HepG2 (cell line): ENCODE results near the gene TTBK1. TPM values are rescaled to one million over a fixed set of nuclear protein-coding genes. Genes with fewer than 3 reads are reported as not detected.

ENCODE experiments used
- AKAP8 ChIP-seq: sonication (generic); formaldehyde crosslinking; IDR thresholded peaks from 2 replicates; pipeline ENCODE4 v1.5.1; 2020; ENCODE audit warnings: mild to moderate bottlenecking, missing genetic modification reagents
- ASH2L ChIP-seq: fragments of 300-600, 200-600 bp; sonication (generic); IDR thresholded peaks from 2 replicates; pipeline ENCODE4 v1.7.0; 2017; ENCODE audit warnings: low read depth, mild to moderate bottlenecking, moderate library complexity, mixed read lengths, low read length; ENCODE audit not compliant: insufficient read length
- CCDC6 ChIP-seq: sonication (generic); formaldehyde crosslinking; IDR thresholded peaks from 2 replicates; pipeline ENCODE4 v1.8.1; 2022; ENCODE audit warnings: mild to moderate bottlenecking, missing genetic modification reagents, moderate library complexity
- CENPT ChIP-seq: sonication (generic); formaldehyde crosslinking; IDR thresholded peaks from 2 replicates; pipeline ENCODE4 v1.8.0; 2022; ENCODE audit warnings: low read depth, mild to moderate bottlenecking, moderate library complexity, missing genetic modification reagents
- FOXO1 ChIP-seq: sonication (generic); formaldehyde crosslinking; IDR thresholded peaks from 2 replicates; pipeline ENCODE4 v1.4.0; 2020; ENCODE audit warnings: missing genetic modification reagents
- HDAC1 ChIP-seq: sonication (generic); formaldehyde crosslinking; IDR thresholded peaks from 2 replicates; pipeline ENCODE4 v1.5.1; 2020; ENCODE audit warnings: mild to moderate bottlenecking, missing genetic modification reagents
- HDAC2 ChIP-seq: sonication (generic); formaldehyde crosslinking; IDR thresholded peaks from 2 replicates; pipeline ENCODE4 v1.4.0; 2020; ENCODE audit warnings: missing genetic modification reagents
- HNRNPLL ChIP-seq: fragments of 200-400 bp; formaldehyde crosslinking; IDR thresholded peaks from 2 replicates; pipeline ENCODE4 v1.6.1; 2017; ENCODE audit warnings: mild to moderate bottlenecking, low read depth, low read length; ENCODE audit not compliant: poor library complexity, severe bottlenecking
- PHB2 ChIP-seq: fragments of 450-650 bp; IDR thresholded peaks from 2 replicates; pipeline ENCODE4 v1.6.1; 2018; ENCODE audit not compliant: partially characterized antibody
- TSC22D2 ChIP-seq: sonication (generic); formaldehyde crosslinking; IDR thresholded peaks from 2 replicates; pipeline ENCODE4 v1.5.1; 2020; ENCODE audit warnings: missing genetic modification reagents, mild to moderate bottlenecking, borderline replicate concordance
- ZNF33A ChIP-seq: sonication (generic); formaldehyde crosslinking; IDR thresholded peaks from 2 replicates; pipeline ENCODE4 v1.5.1; 2020; ENCODE audit warnings: missing genetic modification reagents, mild to moderate bottlenecking, moderate library complexity, borderline replicate concordance
- ZNF713 ChIP-seq: sonication (generic); formaldehyde crosslinking; IDR thresholded peaks from 2 replicates; pipeline ENCODE4 v1.4.0; 2020; ENCODE audit warnings: mild to moderate bottlenecking, missing genetic modification reagents
- ZNF839 ChIP-seq: sonication (generic); formaldehyde crosslinking; IDR thresholded peaks from 2 replicates; pipeline ENCODE4 v1.4.0; 2020; ENCODE audit warnings: missing genetic modification reagents, mild to moderate bottlenecking, borderline replicate concordance
- ZSCAN30 ChIP-seq: sonication (generic); formaldehyde crosslinking; IDR thresholded peaks from 2 replicates; pipeline ENCODE4 v1.5.0; 2020; ENCODE audit warnings: mild to moderate bottlenecking, missing genetic modification reagents
- polyA plus RNA-seq, 8 experiments: library from polyadenylated mRNA; depleted of rRNA in 3 of 8; stranded (reverse) in 7 of 8; unstranded in 1 of 8; fragments of >200 nt; fragmentation: Illumina TruSeq in 4 of 8; extraction: Trizol in 4 of 8; gene quantifications; 2 replicates each; pipeline versions ENCODE4 v1.2.1 to v1.2.3, GENCODE V29; 2011 to 2016; ENCODE audit warnings: low read depth in 4 of 8, missing spikeins in 1 of 8, mixed read lengths in 1 of 8; ENCODE audit not compliant: insufficient read depth in 1 of 8
- total RNA-seq, 5 experiments: library from RNA; depleted of rRNA; stranded (reverse); fragments of >200 nt; fragmentation: Illumina TruSeq; extraction: Trizol; gene quantifications; 2 replicates each; pipeline ENCODE4 v1.2.3, GENCODE V29; 2016; ENCODE audit warnings: low read depth in 1 of 5
- TF ChIP-seq, protein P1 (sequence below): sonication (generic); formaldehyde crosslinking; IDR thresholded peaks from 2 replicates; pipeline ENCODE4 v1.4.0; 2020; ENCODE audit warnings: low read depth, mild to moderate bottlenecking, missing genetic modification reagents
- TF ChIP-seq, protein P2 (sequence below): sonication (generic); formaldehyde crosslinking; IDR thresholded peaks from 2 replicates; pipeline ENCODE4 v1.8.0; 2022; ENCODE audit warnings: missing genetic modification reagents, mild to moderate bottlenecking, moderate library complexity, borderline replicate concordance
- TF ChIP-seq, protein P3 (sequence below): IDR thresholded peaks from 2 replicates; pipeline ENCODE4 v1.6.1; 2016; ENCODE audit warnings: missing biosample characterization, missing genetic modification reagents, low read depth

Gene TTBK1
- total and polyA plus RNA-seq, 2 of the 13 experiments (the other 11 are each of a cell fraction or from before 2014, with no cell fraction given): 0.24 to 0.33 TPM

DNA sequence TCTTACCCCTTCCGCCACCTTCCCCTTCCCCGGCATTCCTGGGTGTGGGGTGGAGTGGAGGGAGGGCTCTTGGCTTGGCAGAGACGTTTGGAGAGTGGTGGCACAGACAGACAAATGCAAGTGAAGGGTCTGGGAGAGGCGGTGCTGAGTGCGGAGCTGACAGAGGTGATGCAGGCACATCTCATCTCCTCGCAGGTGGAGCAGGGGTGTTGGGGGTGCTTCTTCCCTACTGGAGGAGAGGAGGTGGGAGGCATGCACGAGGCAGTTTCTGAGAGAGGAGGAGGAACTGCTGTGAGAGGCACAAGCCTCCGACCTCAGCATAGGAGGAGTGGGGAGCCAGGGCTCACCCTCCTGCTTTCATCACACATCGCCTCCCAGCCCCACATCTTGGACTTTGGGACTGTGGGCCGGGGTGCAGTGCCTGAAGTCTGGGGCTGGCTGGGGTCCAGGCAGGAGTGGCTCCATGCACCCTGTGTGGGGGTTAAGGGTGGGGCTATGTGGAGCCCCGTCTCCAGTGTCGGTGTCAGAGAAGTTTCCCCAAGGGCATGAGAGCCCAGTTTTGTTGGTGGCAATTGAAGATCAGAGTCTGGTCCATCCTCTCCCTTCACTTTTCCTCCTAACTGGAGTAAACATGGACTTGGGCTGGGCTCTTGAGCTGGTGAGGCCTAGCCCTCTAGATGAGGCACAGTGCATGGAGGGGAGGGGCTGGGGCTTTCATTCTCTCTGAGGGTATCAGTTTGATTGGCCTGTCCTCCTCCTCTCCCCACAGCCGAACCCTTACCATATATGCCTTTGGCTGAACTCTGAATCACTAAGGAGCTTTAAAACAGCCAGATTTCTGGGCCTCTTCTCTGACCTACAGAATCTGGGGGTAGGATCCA lies 34.6 kb downstream of the TTBK1 start (continued):
- TF ChIP-seq, protein P1, sequence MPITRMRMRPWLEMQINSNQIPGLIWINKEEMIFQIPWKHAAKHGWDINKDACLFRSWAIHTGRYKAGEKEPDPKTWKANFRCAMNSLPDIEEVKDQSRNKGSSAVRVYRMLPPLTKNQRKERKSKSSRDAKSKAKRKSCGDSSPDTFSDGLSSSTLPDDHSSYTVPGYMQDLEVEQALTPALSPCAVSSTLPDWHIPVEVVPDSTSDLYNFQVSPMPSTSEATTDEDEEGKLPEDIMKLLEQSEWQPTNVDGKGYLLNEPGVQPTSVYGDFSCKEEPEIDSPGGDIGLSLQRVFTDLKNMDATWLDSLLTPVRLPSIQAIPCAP (CRISPR knock-in tag): no peak
- TF ChIP-seq ZNF713 (CRISPR knock-in tag) (0 out of 2 replicates have a peak, but pooled peaks have one; percentile 46), AKAP8 (CRISPR knock-in tag) (peak; percentile 38; the same call in 1 of the 2 replicates), CENPT (0 out of 2 replicates have a peak, but pooled peaks have one; percentile 31), ASH2L (no peak), CCDC6 (CRISPR knock-in tag) (peak; percentile 69; the same call in 1 of the 2 replicates), ZSCAN30 (no peak), HDAC1 (CRISPR knock-in tag) (peak; percentile 74), PHB2 (no peak), ZNF839 (CRISPR knock-in tag) (0 out of 2 replicates have a peak, but pooled peaks have one; percentile 55), TSC22D2 (CRISPR knock-in tag) (no peak), FOXO1 (CRISPR knock-in tag) (peak; percentile 17; the same call in 1 of the 2 replicates), ZNF33A (0 out of 2 replicates have a peak, but pooled peaks have one; percentile 69), HDAC2 (CRISPR knock-in tag) (peak; percentile 74), HNRNPLL (peak; percentile 25)
- TF ChIP-seq, protein P2, sequence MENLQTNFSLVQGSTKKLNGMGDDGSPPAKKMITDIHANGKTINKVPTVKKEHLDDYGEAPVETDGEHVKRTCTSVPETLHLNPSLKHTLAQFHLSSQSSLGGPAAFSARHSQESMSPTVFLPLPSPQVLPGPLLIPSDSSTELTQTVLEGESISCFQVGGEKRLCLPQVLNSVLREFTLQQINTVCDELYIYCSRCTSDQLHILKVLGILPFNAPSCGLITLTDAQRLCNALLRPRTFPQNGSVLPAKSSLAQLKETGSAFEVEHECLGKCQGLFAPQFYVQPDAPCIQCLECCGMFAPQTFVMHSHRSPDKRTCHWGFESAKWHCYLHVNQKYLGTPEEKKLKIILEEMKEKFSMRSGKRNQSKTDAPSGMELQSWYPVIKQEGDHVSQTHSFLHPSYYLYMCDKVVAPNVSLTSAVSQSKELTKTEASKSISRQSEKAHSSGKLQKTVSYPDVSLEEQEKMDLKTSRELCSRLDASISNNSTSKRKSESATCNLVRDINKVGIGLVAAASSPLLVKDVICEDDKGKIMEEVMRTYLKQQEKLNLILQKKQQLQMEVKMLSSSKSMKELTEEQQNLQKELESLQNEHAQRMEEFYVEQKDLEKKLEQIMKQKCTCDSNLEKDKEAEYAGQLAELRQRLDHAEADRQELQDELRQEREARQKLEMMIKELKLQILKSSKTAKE (CRISPR knock-in tag): peak; percentile 58; the same call in 1 of the 2 replicates
- TF ChIP-seq, protein P3, sequence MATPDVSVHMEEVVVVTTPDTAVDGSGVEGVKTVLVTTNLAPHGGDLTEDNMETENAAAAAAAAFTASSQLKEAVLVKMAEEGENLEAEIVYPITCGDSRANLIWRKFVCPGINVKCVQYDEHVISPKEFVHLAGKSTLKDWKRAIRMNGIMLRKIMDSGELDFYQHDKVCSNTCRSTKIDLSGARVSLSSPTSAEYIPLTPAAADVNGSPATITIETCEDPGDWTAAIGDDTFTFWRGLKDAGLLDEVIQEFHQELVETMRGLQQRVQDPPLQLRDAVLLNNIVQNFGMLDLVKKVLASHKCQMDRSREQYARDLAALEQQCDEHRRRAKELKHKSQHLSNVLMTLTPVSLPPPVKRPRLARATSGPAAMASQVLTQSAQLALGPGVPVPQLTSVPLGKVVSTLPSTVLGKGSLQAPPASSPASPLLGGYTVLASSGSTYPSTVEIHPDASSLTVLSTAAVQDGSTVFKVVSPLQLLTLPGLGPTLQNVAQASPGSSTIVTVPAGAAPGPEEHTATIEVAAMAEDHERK: no peak
